ENCODE measurements around the gene C6orf89.

- no peak for TF ChIP-seq CTCF (IDR thresholded peaks at IDR 0.05; ENCODE audit: low read length)
- TF ChIP-seq EZH2 (IDR thresholded peaks at IDR 0.05; ENCODE audit: borderline replicate concordance, low read length) = no peak
Observed at GRCh38 chr6:36962874-36963273, 77.1 kb downstream of the C6orf89 start.

All from OCI-LY1 (cell line).